Glomerular endothelial cell (primary cell): ENCODE results near the gene MPZL1. TPM values are rescaled to one million over a fixed set of nuclear protein-coding genes. Genes with fewer than 3 reads are reported as not detected.
"Not testable (repeated sequence)": the region's sequence is repeated elsewhere in the genome, so short reads cannot be mapped to it uniquely, and the experiment has no call there.

Experiments used
- DNase-seq: peaks from one replicate; pipeline ENCODE4 v3.0.0-alpha.2; 2011; ENCODE audit warnings: low read depth, low spot score; ENCODE audit errors: extremely low read depth
- total RNA-seq: library from RNA; depleted of rRNA; stranded (reverse); fragments of >200 nt; gene quantifications from 2 replicates; pipeline ENCODE4 v1.2.3, GENCODE V29; 2015

The MPZL1 gene
- total RNA-seq, 1 donor from 2014 or later = 85.9 TPM

GRCh38 chr1:167717351-167717750 lies 4.4 kb upstream of the MPZL1 start:
- no peak for DNase-seq

GRCh38 chr1:167718914-167719691 lies 2.7 kb upstream of the MPZL1 start:
- no peak for DNase-seq

GRCh38 chr1:167719715-167720421 lies 1.9 kb upstream of the MPZL1 start:
- DNase-seq = not testable (repeated sequence)

GRCh38 chr1:167720965-167721616 lies 691 bp upstream of the MPZL1 start:
- no peak for DNase-seq

GRCh38 chr1:167722152-167722869 lies 529 bp downstream of the MPZL1 start:
- no peak for DNase-seq

- DNase-seq = no peak
Observed at GRCh38 chr1:167722870-167723251, 1.1 kb downstream of the MPZL1 start.

DNA sequence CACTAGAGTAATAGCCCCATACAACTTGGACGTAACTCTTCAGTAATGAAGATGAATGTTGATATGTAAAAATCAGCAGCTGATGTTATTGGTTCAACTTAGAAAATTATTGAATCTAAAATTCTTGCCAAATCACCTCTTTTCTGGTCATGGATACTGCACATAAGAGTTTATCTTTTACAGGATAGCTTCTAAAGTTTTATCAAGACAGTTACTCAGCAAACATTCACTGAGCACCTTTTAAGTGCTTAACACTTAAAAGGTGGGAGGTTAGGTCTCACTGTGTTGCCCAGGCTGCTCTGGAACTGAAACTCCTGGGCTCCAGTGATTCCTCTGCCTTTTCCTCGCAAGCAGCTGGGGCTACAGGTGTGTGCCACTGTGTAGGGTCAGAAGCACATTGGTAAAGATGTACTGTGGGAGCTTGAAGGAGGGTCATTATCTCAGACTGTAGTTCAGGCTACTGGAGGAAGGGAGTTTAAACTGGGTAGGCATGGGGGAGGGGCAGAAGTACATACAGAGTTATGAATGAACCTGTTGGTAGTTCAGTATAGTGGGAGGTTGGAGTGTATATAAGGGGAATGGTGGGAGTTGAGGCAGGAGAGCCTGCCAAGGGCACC lies 2.0 kb downstream of the MPZL1 start:
- no peak for DNase-seq

DNA sequence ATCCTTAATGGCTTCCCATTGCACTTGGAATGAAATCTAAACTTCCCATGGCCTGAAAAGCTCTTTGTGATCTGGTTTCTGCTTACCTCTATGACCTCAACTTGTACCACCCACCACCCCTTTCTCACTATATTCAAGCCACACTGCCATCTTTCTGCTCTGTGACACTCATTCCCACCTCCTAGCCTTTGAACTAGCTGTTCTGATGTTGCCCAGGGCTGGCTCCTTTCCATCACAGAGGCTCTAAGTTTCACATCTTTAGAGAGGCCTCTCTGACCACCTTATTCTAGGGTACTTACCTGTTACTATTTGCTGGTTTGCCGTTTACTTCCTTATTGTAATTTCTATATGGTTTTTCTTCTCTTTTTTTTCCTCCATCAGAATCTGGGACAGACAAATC lies 4.2 kb downstream of the MPZL1 start:
- DNase-seq = no peak

DNA sequence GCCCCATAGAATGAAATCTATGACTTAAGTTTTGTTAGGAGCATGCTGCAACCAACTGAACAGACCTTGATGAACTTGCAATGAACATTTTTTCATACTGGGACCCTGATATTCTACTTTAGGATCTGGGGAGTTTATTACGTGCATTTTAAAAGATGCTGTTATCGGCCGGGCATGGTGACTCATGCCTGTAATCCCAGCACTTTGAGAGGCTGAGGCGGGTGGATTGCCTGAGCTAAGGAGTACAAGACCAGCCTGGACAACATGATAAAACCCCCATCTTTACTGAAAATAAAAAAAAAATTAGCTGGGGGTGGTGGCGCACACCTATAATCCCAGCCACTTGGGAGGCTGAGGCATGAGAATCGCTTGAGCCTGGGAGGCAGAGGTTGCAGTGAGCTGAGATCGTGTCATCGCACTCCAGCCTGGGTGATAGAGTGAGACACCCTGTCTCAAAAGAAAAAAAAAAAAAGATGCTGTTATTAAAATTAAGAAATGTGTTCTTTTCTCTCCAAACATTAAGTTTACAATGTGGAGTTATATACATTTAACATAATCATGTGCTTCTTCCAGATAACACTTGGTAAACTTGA lies 7.1 kb downstream of the MPZL1 start:
- DNase-seq = no peak

- no peak for DNase-seq
Observed at GRCh38 chr1:167734227-167734626, 12.4 kb downstream of the MPZL1 start.

DNA sequence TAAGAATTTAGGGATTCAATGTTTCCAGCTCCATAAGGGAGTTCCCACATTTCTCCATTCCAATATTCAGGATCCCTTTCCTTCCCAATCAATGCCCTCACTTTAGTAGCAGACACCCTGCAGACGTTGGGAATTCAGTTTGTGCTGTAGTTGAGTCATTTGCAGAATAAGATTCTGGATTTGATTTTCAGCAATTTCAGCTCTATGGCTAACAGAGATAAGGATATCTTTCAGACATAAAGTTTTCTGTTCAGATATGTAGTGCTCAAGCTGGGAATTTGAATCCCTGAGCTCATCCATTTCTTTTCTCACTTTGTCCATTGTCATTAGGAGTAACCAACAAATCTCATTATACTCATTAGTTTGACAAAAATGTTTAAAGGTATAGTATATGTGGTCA lies 13.1 kb downstream of the MPZL1 start:
- no peak for DNase-seq

DNA sequence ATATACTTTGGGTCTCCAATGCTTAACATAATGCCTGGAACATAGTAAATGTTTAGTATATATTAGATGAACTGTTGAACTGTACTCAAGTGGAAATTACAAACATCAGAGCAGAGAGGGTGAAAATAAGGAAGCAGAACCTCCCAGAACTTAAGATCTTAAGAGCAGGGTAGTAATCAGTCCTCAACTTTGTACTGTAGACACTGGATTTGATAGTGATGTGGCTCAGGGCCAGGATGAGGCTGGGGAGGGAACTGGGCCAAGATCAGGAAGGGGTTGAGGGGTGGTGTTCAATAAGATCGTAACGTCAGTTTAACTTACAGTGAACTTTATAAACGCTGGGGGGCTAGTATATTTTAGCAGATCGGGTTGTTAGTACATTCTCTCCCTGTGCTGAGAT lies 15.4 kb downstream of the MPZL1 start:
- no peak for DNase-seq

DNA sequence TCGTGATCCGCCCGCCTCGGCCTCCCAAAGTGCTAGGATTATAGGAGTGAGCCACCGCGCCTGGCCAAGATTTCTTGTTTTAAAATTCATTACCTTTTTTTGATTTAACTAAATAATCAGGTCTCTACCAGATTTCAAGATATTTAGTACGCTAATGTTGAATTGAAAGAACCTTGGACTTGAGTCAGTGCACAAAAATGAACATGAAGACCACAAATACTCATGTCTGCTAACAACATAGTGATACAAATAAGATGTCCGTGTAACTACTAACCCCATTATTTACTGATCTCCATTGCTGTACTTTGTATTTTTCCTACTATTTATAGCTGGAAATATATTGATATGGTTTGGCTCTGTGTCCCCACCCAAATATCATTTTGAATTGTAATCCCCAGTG lies 16.4 kb downstream of the MPZL1 start:
- DNase-seq = no peak

- no peak for DNase-seq
Observed at GRCh38 chr1:167739752-167740151, 18.0 kb downstream of the MPZL1 start.

GRCh38 chr1:167741103-167741502 lies 19.3 kb downstream of the MPZL1 start:
- not testable (repeated sequence) for DNase-seq

GRCh38 chr1:167742392-167743057 lies 20.7 kb downstream of the MPZL1 start:
- not testable (repeated sequence) for DNase-seq

GRCh38 chr1:167744901-167745300 lies 23.1 kb downstream of the MPZL1 start:
- no peak for DNase-seq

- DNase-seq = no peak
Observed at GRCh38 chr1:167746013-167746672, 24.4 kb downstream of the MPZL1 start.

DNA sequence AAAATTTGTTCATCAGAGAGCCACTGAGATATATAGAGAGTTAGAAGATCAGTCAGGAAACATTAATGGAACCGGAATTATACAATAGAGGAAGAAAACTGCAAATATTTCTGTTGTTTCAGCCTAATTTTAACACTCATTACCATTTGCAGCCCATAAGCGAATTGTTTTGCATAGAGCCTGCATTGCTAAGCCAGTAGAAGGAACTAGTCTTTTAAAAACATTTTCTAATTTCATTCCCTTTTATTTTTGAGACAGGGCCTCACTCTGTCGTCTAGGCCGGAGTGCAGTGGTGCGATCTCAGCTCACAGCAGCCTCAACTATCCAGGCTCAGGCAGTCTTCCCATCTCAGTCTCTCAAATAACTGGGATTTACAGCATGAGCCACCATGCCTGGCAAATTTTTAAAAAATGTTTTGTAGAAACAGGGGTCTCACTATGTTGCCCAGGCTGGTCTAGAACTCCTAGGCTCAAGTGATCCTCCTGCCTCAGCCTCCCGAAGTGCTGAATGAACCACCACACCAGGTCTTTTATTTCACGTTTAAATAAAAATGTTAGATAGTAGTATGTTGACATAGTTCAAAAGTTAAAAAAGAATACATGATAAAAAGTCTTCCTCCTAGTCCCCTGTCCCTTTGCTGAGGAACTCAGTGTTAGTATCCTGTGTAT lies 25.3 kb downstream of the MPZL1 start:
- no peak for DNase-seq
